ENCODE data around the gene UQCRH. TPM values are rescaled to one million over a fixed set of nuclear protein-coding genes. Genes with fewer than 3 reads are reported as not detected.
A peak's percentile ranks its signal among the peaks of the same experiment; 100 is the strongest.

UQCRH gene
- total and polyA plus RNA-seq, 2 of the 13 experiments (the other 11 are each of a cell fraction or from before 2014, with no cell fraction given), result 548 to 556 TPM

DNA sequence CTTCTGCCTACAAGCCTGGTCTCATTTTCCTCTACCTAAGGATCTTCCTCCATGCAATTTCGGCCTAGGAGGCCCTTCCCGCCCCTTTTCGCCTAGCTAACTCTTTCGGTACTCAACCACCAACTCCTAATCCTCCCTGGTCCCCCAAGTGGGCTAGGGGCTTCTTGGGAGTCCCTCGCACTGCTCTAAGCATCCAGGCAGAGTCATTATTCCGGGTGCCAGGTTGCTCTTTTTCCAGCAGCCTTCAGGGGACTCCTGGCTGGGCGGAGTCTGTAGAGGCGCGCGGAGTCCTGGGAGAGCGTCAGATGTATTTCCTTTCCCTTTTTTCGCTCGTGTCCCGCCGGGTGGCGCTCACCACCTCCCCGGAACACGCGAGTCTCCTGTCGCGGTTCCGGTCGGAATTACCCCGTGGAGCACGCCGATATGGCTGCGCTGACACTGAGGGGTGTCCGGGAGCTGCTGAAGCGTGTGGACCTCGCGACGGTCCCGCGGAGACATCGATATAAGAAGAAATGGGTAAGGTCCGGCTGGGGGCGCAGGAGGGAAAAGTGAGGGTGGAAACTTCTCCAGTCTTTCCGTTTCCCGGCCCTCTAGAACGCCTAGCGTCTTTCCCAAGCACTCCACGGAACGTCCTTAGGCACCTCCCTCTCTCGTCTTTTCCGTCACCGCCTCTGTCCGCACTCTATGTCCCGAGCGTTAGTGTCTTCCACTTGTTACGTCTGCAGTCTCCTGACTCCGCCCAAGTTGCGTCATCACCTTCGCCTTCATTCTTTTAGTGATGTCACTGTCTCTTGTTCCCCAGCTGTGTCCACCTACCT lies 37.1 kb downstream of the UQCRH start, which contains the start of gene NSUN4 (continued):
- TF ChIP-seq ZNF333 (CRISPR knock-in tag; IDR thresholded peaks at IDR 0.05; ENCODE audit: borderline replicate concordance) (peak; percentile 29; the same call in 1 of the 2 replicates), NCOA1 (CRISPR knock-in tag; IDR thresholded peaks at IDR 0.05) (0 out of 2 replicates have a peak, but pooled peaks have one; percentile 43), CCAR2 (optimal IDR thresholded peaks at IDR 0.05; ENCODE audit: low read depth, low read length) (no peak), REL (CRISPR knock-in tag; conservative IDR thresholded peaks at IDR 0.05) (peak; percentile 79; the same call in 1 of the 2 replicates), ZNF484 (CRISPR knock-in tag; IDR thresholded peaks at IDR 0.05; ENCODE audit: borderline replicate concordance, low read depth) (no peak), REXO4 (CRISPR knock-in tag; IDR thresholded peaks at IDR 0.05; ENCODE audit: borderline replicate concordance) (no peak), MYC (CRISPR knock-in tag; IDR thresholded peaks at IDR 0.05; ENCODE audit: borderline replicate concordance) (peak; percentile 97), ZKSCAN1 (IDR thresholded peaks at IDR 0.05; ENCODE audit: low read length) (no peak), SP4 (CRISPR knock-in tag; IDR thresholded peaks at IDR 0.05) (peak; percentile 81), HOXD1 (CRISPR knock-in tag; IDR thresholded peaks at IDR 0.05) (no peak), ZNF776 (CRISPR knock-in tag; IDR thresholded peaks at IDR 0.05) (peak; percentile 51; the same call in 1 of the 2 replicates), ZNF569 (CRISPR knock-in tag; IDR thresholded peaks at IDR 0.05; ENCODE audit: borderline replicate concordance) (no peak), NFAT5 (CRISPR knock-in tag; IDR thresholded peaks at IDR 0.05) (0 out of 2 replicates have a peak, but pooled peaks have one; percentile 37), BATF2 (CRISPR knock-in tag; IDR thresholded peaks at IDR 0.05) (no peak), CCDC6 (CRISPR knock-in tag; IDR thresholded peaks at IDR 0.05) (peak; percentile 58)
- TF ChIP-seq, protein P1, sequence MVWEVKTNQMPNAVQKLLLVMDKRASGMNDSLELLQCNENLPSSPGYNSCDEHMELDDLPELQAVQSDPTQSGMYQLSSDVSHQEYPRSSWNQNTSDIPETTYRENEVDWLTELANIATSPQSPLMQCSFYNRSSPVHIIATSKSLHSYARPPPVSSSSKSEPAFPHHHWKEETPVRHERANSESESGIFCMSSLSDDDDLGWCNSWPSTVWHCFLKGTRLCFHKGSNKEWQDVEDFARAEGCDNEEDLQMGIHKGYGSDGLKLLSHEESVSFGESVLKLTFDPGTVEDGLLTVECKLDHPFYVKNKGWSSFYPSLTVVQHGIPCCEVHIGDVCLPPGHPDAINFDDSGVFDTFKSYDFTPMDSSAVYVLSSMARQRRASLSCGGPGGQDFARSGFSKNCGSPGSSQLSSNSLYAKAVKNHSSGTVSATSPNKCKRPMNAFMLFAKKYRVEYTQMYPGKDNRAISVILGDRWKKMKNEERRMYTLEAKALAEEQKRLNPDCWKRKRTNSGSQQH (CRISPR knock-in tag; IDR thresholded peaks at IDR 0.05; ENCODE audit: low read depth), result peak; percentile 92
- TF ChIP-seq, protein P2, sequence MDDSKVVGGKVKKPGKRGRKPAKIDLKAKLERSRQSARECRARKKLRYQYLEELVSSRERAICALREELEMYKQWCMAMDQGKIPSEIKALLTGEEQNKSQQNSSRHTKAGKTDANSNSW (CRISPR knock-in tag; IDR thresholded peaks at IDR 0.05; ENCODE audit: borderline replicate concordance), result no peak
- TF ChIP-seq, protein P3, sequence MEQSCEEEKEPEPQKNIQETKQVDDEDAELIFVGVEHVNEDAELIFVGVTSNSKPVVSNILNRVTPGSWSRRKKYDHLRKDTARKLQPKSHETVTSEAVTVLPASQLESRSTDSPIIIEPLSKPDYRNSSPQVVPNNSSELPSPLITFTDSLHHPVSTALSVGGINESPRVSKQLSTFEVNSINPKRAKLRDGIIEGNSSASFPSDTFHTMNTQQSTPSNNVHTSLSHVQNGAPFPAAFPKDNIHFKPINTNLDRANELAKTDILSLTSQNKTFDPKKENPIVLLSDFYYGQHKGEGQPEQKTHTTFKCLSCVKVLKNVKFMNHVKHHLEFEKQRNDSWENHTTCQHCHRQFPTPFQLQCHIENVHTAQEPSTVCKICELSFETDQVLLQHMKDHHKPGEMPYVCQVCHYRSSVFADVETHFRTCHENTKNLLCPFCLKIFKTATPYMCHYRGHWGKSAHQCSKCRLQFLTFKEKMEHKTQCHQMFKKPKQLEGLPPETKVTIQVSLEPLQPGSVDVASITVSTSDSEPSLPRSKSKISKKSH (CRISPR knock-in tag; IDR thresholded peaks at IDR 0.05; ENCODE audit: borderline replicate concordance), result 0 out of 2 replicates have a peak, but pooled peaks have one; percentile 78

All from HepG2 (cell line).